HG02938 (cell line): ENCODE results near the gene VWF.
"Not testable (repeated sequence)": the region's sequence is repeated elsewhere in the genome, so short reads cannot be mapped to it uniquely, and the experiment has no call there.

ENCODE experiments used
- ATAC-seq: cut with Tn5 transposase; IDR thresholded peaks from one replicate; pipeline ENCODE4 v1.9.1; 2021; ENCODE audit warnings: mild to moderate bottlenecking, moderate library complexity; ENCODE audit not compliant: unreplicated experiment

The VWF gene

DNA sequence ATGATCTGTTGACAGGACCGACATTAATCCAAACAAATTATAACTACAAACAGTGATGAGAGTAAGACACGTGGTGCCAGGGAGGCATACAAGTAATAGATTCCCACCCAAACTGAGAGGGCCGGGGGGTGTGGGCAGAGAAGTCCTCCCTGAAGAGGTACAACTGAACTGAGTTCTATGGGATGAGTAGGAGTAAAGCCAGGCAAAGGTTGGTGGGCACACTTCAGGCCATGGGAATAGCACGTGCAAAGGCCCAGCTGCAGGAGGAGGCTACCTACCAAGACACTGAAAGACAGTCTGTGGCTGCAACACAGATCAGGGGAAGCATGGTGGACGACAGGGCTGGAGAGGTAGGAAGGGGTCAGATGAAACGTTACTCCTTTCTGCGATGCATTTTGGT, 22.0 kb upstream of the VWF start:
- ATAC-seq, result no peak

- no peak for ATAC-seq
Observed at GRCh38 chr12:6145564-6145963, 21.1 kb upstream of the VWF start.

DNA sequence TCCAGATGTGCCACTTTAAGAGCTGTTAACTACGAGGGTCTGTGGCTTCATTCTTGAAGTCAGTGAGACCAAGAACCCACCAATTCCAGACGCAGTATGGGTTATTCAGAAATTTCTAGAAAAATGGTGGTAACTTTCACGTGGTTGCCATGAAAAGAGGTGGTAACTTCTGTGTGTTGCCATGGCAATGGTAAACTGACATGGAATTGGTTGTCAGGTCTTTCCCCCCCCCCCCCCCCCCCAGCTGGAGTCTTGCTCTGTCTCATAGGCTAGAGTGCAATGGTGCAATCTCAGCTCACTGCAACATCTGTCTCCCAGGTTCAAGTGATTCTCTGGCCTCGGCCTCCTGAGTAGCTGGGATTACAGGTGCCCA, 18.8 kb upstream of the VWF start:
- ATAC-seq, result no peak

GRCh38 chr12:6142368-6143302, 18.2 kb upstream of the VWF start:
- not testable (repeated sequence) for ATAC-seq

DNA sequence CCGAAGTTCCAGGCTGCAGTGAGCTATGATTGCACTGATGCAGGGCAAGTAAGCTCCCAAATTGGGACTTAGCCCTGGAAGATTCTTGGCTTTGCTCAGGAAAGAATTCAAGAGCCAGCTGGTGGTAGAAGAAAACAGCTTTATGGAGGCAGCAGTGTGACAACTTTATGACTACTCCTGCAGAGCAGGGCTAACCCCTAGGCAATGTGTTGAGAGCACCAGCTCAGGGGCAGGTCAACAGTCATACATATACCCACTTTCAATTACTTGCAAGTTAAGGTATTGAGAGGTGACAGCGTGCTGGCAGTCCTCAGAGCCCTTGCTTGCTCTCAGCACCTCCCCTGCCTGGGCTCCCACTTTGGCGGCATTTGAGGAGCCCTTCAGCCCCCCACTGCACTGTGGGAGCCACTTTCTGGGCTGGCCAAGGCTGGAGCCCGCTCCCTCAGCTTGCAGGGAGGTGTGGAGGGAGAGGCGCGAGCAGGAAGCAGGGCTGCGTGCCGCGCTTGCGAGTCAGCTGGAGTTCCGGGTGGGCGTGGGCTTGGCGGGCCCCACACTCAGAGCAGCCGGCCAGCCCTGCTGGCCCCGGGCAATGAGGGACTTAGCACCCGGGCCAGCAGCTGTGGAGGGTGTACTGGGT, 17.4 kb upstream of the VWF start:
- ATAC-seq, result not testable (repeated sequence)

GRCh38 chr12:6140651-6141447, 16.4 kb upstream of the VWF start:
- ATAC-seq, result no peak

DNA sequence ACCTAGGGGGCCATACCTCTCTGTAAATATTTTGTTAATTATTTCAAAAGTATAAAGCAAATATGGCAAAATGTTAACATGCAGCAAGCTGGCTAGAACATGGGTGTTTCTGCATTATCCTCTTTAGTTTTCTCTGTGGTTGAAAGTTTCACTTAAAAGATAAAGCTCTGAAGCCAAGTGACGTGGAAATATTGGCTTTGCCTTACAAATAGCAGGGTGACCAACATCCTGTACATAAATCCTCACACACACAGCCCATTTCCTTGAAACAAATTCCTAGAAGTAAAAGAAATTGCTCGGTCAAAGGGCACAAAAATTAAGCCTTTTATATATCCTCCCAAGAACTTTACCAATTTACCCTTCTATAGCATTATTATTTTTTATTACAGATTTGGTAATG, 10.6 kb upstream of the VWF start:
- ATAC-seq, result no peak

- ATAC-seq, result no peak
Observed at GRCh38 chr12:6133642-6134041, 9.2 kb upstream of the VWF start.

DNA sequence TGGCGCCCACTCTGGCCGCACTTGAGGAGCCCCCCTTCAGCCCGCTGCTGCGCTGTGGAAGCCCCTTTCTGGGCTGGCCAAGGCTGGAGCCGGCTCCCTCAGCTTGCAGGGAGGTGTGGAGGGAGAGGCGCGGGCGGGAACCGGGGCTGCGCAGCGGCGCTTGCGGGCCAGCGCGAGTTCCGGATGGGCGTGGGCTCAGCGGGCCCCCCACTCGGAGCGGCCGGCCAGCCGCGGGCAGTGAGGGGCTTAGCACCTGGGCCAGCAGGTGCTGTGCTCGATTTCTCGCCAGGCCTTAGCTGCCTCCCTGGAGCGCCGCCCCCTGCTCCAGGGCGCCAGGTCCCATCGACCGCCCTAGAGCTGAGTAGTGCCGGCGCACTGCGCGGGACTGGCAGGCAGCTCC, 8.0 kb upstream of the VWF start:
- ATAC-seq, result no peak

DNA sequence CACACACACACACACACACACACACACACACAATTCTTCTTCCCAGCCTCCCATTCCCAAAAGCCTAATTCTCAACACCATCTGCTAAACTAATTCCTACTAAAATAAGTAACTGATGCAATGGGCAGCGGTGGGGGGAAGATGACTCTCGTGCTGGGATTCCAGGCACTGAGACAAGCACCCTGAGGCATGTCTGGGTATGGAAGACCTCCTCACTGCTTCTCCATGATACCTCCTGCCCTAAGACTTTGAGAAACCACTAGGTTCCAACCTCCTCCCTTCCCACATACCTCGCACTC, 789 bp upstream of the VWF start:
- no peak for ATAC-seq

DNA sequence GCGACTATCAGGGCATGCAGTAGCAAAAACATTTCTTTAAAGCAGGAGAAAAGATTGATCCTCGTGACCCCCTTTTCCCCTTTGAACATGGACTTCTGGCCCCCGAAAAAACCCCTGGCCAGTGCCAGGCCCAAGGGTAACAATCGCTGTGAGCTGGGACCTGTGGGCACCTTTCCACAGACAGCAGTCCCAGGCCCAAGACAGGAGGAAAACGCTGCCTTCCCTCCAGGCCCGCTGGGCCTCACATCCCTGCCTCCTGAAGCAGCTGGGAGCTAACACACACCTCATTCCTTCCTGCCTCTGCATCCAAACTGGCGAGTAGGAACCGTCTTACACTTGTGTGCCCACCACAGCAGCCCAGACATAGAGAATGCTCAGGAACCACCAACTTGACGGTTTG, 1.2 kb downstream of the VWF start:
- no peak for ATAC-seq

DNA sequence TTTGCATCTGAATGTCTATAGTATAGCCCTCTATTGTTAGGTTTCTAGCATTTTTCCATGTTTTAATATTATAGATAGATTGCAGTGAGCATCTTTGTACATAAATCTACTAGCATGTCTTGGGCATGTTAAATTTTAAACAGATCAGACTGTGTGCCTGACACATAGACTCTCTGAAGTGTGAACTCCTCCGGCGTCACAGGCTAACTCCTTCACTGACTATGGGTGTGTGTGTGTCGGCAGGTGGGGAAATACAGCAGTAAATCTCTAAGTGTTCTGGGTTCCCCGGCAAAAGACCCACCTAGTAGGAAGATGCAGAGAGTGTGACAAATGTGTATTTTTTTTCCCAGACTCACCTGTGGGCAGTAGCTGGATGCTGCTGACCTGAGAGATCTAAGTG, 2.3 kb downstream of the VWF start:
- ATAC-seq, result no peak

DNA sequence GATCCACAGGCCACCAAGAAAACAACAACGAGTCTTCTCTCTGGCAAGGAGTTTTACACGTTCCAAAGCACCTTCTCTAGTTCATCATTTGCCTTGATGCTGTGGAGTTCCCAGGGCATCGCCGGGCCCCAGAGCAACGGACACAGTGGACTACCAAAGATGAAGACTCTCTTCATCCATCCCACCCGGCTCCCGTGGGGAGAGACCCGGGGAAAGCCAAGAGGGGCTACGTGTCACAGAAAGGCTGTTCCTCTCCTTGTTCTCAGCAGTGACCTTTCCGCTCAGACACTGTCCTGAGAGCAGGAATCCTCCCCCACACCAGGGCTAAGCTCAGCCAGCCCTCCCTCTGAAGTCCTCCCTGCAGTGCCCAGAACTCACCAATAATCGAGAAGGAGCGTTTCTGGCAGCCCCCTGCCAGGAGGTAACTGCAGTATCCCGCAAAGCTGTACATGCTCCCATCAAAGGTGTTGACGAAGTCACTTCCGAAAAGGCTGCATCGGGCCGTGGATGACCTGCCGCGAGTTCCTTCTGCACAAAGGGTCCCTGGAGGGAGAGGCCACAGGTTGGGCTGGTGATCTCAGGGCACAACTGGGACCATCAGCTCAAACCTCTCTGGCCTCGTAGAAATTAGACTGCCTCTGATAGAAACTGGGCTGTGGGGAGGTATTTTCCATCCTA, 3.5 kb downstream of the VWF start:
- no peak for ATAC-seq

DNA sequence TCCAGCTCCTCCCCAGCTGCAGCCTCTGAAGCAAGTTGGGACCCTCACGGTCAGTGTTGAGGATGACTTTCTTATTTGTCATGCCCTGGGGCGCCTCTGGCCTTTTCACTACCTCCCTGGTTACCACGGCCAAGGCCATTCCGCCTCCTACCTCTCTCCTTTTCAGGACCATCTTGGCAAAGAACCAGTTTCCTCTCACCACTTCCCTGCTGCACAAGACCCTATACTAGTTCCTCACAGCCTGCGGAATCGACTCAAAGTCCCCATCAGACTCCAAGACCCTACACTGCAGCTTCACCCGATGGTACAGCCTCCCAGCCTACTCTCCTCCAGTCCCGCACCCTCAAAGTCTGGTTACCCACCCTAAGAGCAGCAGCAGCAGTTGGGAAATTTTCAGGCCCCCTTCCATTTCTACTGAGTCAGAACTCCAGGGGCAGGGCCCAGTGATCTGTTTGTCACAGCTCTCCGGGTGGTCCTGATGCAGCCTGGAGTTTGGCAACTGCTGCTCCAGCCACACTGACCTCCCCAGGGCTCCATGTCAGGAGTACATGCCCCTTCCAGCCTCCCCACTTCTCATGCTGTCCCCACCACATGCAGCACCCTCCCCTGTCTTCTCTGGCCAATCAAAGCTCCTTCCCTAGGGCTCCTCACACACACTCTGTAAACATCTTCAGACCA, 5.4 kb downstream of the VWF start:
- ATAC-seq, result no peak

GRCh38 chr12:6116471-6117021, 7.9 kb downstream of the VWF start:
- no peak for ATAC-seq

- no peak for ATAC-seq
Observed at GRCh38 chr12:6115389-6115788, 9.1 kb downstream of the VWF start.

GRCh38 chr12:6114476-6114870, 10.0 kb downstream of the VWF start:
- no peak for ATAC-seq

DNA sequence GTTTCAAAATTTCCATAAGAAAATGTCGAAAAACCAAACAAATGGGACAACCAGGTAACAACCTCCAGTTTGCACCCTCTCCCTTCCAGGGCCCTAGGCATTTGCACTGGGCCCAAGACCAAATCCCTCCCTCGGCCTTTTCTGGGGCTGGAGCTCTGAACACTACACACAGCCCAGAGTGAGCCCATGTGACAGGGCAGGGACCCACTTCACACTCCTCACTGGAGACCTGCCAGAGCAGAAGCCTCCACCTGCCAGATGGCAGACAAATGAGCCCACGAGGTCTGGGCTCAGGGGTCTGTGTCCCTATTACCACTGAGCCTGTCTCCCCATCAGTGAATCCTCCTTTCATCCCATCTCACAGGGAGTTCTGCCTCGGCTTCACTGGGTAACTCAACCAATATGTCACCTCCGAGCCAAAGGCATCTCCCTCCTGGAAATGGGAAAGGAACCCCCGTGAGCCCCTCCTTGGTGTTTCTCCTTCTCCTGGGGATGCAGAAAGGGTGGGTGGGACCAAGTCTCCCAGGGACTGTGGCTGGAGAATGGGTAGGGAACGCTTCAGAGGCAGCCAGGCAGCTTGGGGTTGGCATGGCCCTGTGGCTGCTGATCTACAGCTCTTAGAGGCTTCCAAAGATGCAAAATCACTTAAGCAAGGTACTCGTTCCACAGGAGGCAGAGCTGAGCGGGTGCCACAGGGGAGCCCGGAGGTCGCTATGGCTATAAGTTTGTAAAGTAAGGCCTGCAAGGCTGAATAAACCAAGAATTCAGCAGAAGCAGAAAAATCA, 10.6 kb downstream of the VWF start:
- no peak for ATAC-seq

DNA sequence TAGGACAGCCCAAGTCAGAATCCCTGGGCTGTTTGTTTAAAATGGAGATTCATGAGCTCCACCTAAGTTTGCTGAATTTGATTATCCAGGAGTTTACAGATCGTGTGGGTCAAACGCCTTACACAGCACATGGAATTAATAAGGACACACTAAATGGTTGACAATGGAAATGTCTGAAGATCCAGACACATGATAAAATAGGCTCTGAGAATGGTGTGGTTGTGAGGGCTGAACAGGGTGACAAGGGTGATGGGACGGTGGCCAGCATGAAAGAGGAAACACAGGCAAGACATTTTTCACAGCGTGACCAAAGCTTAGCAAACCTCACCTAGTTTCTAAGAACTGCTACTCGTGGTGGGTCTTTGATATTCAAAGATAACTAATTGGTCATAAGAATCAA, 12.5 kb downstream of the VWF start:
- ATAC-seq, result no peak

DNA sequence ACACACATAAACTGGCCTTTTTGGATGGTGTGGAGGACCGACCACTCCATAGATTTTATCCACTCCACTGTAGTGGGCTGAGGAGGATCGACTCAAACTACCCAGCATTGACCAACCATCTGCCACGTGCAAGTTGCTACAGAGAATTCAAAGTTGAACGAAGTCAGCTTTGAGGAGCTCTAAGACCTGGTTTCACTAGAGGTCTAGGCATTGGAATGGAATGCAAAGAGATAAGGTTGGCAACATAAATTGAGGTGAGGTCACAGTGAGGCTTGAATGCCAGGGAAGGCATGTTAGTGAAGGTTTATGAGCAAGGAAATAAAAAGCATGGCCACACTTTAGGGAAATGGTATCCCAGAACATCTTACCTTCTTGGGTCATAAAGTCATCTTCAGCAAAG, 14.5 kb downstream of the VWF start:
- ATAC-seq, result no peak
